Activated CD4-positive, CD25-positive, alpha-beta regulatory T cell (primary cell): Measurements from ENCODE around the gene MAT1A.
"Not testable (repeated sequence)": the region's sequence is repeated elsewhere in the genome, so short reads cannot be mapped to it uniquely, and the experiment has no call there.

Experiments
- DNase-seq, 4 experiments: peaks; one replicate each; lab custom pipeline; 2025; lab: John Stamatoyannopoulos, UW

The MAT1A gene

DNA sequence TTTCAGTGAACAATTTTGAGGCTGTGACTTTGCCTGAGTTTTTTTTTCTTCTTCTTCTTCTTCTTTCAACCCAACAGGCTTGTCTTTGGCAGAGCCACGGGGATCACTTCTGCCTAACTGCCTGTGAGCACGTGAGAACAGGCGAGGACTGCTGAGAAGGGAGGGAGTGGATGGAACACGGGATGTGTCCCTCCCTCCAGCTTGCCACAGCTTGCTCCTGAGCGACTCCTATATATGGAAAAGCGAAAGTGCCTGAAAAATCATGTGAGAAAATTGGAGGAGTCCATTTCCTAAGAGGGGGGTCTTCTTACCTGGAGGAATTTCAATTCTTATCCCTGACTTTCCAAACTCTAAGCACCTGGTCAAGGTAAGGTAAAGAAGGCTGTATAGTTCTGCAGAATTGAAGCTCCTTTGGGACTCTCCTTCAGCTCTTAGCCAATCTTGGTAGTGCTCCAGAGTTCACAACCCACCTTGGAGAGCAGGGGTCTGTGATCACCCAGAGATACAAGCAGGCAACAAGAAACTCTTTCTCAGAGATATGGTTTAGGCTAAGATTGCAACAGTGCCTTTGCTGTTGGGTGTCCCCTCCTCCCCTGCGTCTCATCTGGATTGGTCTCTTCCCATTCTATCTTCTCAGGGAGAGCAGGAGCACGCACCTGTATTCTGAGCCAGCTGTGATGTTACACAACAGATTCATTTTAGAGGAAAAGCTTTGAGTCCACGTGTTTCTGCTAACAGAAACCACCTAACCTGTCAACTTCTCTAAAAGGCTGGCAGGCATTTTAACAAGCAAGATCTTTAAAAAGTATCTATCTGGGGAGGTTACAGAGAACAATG, at the start of gene MAT1A:
MAT1A (minus strand) TSS at position 208 of the 837 bp plus-strand sequence. CDS start 235 bp downstream, outside the sequence.
- DNase-seq, result no peak

DNA sequence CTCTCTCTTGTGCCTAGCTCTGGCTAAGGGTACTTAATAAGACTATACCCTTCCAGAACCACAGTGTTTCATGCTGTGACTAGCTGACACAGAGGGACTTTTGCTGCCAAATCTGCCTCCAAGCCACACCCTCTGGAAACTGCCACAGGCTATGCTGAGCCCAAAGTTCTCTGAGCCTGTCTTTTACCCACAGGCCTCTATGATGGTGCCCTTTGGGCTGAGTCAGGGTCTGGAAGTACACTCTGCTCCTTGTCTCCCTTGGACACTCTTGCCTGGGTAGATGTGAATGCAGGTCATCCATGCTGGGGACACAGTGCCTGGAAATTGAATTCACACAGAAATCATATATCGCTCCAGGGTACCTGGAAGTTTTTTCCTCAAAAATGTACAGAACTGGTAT, 44.5 kb upstream of the MAT1A start:
- DNase-seq, result no peak

GRCh38 chr10:80324891-80325364, 35.5 kb upstream of the MAT1A start:
- no peak for DNase-seq

GRCh38 chr10:80324086-80324485, 34.6 kb upstream of the MAT1A start:
- no peak for DNase-seq

- no peak for DNase-seq
Observed at GRCh38 chr10:80323311-80323710, 33.9 kb upstream of the MAT1A start.

DNA sequence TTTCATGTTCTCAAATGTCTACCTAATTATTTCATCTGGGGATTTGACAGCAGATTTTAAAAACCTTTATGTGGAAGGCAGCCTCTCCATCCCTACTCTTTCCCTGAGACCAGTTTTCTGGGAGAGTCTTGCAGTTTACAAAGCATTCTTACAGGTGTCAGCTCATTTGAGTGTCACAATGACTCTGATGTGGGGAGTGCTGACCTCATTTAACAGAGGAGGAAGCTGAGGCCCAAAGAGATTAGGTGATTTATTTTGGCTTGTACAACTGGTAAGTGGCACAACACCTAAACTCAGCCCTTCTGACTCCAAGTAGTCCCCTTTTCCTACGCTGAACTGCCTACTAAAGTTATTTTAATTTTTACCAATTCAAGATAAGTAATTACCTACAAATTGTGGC, 33.3 kb upstream of the MAT1A start:
- DNase-seq, result no peak

- no peak for DNase-seq
Observed at GRCh38 chr10:80322158-80322557, 32.7 kb upstream of the MAT1A start.

GRCh38 chr10:80321183-80321582, 31.7 kb upstream of the MAT1A start:
- DNase-seq, result no peak

GRCh38 chr10:80320377-80320776, 30.9 kb upstream of the MAT1A start:
- DNase-seq, result no peak

GRCh38 chr10:80319725-80320290, 30.4 kb upstream of the MAT1A start:
- DNase-seq, result no peak

DNA sequence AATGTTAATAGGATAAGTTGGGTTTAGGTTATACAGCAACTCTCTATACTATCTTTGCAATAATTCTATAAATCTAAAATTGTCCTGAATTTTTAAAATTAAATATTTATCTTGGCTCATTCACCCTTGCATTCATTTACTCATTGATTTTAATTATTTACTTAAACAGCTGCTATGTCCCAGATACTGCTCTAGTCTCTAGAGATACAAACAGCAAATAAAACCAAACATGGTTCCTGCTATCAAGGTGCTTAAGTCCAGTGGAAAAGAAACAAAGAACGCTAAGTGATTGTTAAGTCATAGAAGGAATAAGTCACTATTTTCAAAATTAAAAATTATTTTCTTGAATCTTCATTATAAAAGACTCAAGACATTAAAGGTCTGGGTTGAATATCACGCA, 29.9 kb upstream of the MAT1A start:
- no peak for DNase-seq

DNA sequence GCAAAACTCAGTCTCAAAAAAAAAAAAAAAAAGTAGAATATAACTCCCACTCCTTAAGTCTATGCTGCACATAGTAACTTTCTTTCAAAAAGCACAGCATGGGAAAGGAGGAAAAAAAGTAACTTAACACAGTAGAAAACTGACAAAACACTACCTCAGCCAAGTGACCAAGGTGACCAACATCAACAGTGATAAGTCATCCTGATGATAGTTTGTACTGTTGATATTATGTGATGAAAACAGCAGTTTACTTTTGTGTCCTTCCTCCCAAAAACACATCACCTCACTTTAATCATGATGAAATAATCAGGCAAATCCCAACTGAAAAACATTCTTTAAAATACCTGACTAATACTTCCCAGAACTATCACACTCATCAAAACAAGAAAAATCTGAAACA, 29.3 kb upstream of the MAT1A start:
- DNase-seq, result no peak

GRCh38 chr10:80315391-80315790, 25.9 kb upstream of the MAT1A start:
- no peak for DNase-seq

DNA sequence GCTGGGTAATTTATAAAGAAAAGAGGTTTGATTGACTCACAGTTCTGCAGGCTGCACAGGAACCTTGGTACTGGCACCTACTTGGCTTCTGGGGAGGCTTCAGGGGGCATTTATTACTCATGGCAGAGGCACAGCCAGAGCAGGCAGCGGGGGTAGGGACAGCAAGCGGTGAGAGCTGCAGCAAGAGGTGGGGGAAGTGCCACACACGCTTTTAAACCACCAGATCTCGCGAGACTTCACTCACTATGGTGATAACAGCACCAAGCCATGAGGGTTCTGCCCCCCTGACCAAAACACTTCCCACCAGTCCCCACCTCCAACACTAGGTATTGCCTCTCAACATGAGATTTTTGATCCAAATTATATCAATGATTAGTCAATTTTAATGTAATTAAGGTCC, 24.1 kb upstream of the MAT1A start:
- DNase-seq, result no peak

- DNase-seq, result not testable (repeated sequence)
Observed at GRCh38 chr10:80305989-80306388, 16.5 kb upstream of the MAT1A start.

DNA sequence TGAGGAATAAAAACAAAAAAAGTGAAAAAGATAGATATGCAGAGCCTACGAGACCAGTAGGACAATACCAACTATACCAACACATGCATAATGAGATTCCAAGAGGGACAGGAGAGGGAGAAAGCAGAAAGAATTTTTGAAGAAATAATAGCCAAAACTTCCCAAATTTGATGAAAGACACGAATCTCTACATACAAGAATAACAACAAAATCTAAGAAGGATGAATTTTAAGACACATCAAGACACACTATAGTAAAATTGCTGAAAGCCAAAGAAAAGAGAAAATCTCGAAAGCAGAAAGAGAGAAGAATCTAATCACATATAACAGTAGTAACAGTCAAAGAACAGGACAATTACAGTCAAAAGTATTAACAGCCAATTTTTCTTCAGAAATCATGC, 7.5 kb upstream of the MAT1A start:
- DNase-seq, result no peak

- DNase-seq, result no peak
Observed at GRCh38 chr10:80292607-80293239, 3.3 kb upstream of the MAT1A start.

DNA sequence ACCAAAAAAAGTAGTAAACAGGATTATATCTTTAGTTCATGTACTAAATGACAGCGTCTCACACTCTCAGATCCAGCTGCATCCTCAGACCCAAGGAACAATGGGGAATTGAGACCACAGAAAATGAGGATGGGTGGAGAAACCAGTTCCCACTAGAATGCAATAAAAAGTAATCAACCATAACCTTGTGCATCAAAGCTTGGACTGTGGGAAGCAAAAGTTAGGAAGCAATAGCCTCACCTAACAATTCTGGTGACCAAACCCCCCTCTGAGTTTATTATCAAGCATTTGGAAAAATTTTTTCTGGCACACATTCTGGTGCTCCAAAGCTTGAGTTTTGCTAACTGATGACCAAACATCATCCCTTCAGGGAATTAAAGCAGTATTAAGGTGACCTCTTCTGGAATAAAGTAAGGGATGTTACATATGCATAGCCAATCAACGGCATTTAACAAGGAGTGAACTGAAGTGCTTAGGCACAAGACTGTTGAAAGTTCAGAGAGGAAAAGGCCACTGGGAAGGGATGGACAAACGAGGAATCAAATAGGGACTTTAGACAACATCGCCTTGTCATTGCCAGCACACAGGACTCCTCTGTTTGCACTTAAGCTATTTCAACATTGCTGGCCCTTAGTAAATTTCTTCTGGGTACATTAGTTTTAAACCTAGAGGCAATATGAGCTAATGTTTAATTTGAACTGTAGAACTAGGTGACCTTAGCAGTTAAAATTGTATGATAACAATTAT, 1.2 kb upstream of the MAT1A start:
- DNase-seq, result no peak

DNA sequence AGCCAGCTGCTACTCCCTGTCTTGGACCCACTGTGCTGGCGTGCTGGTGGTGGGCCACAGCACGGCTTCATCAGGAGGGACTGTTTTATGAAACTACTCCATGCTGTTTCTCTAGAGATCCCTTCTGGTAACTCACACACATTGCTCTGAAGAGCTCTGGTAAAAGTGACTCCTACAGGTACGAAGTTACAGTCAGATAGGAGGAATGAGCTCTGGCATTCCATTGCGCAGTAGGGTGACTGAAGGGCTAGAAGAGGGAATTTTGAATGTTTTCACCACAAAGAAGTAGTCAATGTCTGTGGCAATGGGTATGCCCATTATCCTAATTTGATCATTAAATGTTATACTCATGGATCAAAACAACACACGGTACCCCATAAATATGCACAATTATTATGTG, 609 bp downstream of the MAT1A start:
- DNase-seq, result no peak

- no peak for DNase-seq
Observed at GRCh38 chr10:80284522-80284921, 4.9 kb downstream of the MAT1A start.

- no peak for DNase-seq
Observed at GRCh38 chr10:80283536-80284199, 5.8 kb downstream of the MAT1A start.

GRCh38 chr10:80283119-80283518, 6.3 kb downstream of the MAT1A start:
- DNase-seq, result no peak
